Neural crest cell (in vitro differentiated cells): ENCODE measurements around the gene TCAP. TPM values are rescaled to one million over a fixed set of nuclear protein-coding genes. Genes with fewer than 3 reads are reported as not detected.

ENCODE experiments used
- DNase-seq: peaks from one replicate; pipeline ENCODE4 v3.0.0; 2021; ENCODE audit warnings: low read depth, mixed read lengths, low spot score
- H3K27ac Mint-ChIP-seq: one replicate; pipeline ENCODE4 v1.8.0; 2021; ENCODE audit warnings: mild to moderate bottlenecking, mixed read lengths; ENCODE audit not compliant: unreplicated experiment
- H3K27me3 Mint-ChIP-seq: 2 replicates; pipeline ENCODE4 v1.8.0; 2021; ENCODE audit warnings: low read depth, mild to moderate bottlenecking, mixed read lengths
- H3K36me3 Mint-ChIP-seq: 2 replicates; pipeline ENCODE4 v1.8.0; 2021; ENCODE audit warnings: low read depth, mild to moderate bottlenecking, mixed read lengths
- H3K4me1 Mint-ChIP-seq: 2 replicates; pipeline ENCODE4 v1.8.0; 2021; ENCODE audit warnings: mixed read lengths
- H3K4me3 Mint-ChIP-seq: one replicate; pipeline ENCODE4 v1.8.0; 2021; ENCODE audit warnings: mild to moderate bottlenecking, mixed read lengths
- H3K9me3 Mint-ChIP-seq: 2 replicates; pipeline ENCODE4 v1.8.0; 2021; ENCODE audit warnings: mixed read lengths
- total RNA-seq: library from RNA; stranded (reverse); gene quantifications from 2 replicates; pipeline ENCODE4 v1.2.1, GENCODE V29; 2021
- TF ChIP-seq, protein P1 (sequence below): fragments of 200-600 bp; sonication (generic); conservative IDR thresholded peaks from 2 replicates; pipeline ENCODE4 v1.5.0; 2021; ENCODE audit warnings: antibody characterized with exemption, mild to moderate bottlenecking

TCAP gene
- total RNA-seq, 1 donor from 2014 or later: 2.8 TPM

- Mint-ChIP-seq H3K27ac (no peak overlapping the region), H3K36me3 (no peaks in the 10 kb centered on the region), H3K4me3 (peak overlapping the region; percentile 94), H3K27me3 (peaks cover 7% of the 10 kb centered on the region), H3K4me1 (peaks cover 49% of the 10 kb centered on the region), H3K9me3 (no peaks in the 10 kb centered on the region)
- DNase-seq: no peak
- TF ChIP-seq, protein P1, sequence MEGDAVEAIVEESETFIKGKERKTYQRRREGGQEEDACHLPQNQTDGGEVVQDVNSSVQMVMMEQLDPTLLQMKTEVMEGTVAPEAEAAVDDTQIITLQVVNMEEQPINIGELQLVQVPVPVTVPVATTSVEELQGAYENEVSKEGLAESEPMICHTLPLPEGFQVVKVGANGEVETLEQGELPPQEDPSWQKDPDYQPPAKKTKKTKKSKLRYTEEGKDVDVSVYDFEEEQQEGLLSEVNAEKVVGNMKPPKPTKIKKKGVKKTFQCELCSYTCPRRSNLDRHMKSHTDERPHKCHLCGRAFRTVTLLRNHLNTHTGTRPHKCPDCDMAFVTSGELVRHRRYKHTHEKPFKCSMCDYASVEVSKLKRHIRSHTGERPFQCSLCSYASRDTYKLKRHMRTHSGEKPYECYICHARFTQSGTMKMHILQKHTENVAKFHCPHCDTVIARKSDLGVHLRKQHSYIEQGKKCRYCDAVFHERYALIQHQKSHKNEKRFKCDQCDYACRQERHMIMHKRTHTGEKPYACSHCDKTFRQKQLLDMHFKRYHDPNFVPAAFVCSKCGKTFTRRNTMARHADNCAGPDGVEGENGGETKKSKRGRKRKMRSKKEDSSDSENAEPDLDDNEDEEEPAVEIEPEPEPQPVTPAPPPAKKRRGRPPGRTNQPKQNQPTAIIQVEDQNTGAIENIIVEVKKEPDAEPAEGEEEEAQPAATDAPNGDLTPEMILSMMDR: no peak
Observed at GRCh38 chr17:39638317-39638716, 26.8 kb upstream of the TCAP start.

- Mint-ChIP-seq H3K36me3 (no peaks in the 10 kb centered on the region), H3K9me3 (no peaks in the 10 kb centered on the region), H3K27ac (no peak overlapping the region), H3K27me3 (peaks cover 4% of the 10 kb centered on the region), H3K4me1 (peaks cover 49% of the 10 kb centered on the region), H3K4me3 (peak overlapping the region; percentile 77)
- DNase-seq: no peak
- TF ChIP-seq, protein P1: no peak
Observed at GRCh38 chr17:39639043-39639442, 26.1 kb upstream of the TCAP start.

- H3K9me3 Mint-ChIP-seq: no peaks in the 10 kb centered on the region
- H3K4me3 Mint-ChIP-seq: peak overlapping the region; percentile 77
- H3K36me3 Mint-ChIP-seq: no peaks in the 10 kb centered on the region
- peaks cover 43% of the 10 kb centered on the region for H3K4me1 Mint-ChIP-seq
- H3K27ac Mint-ChIP-seq: peak overlapping the region; percentile 84
- DNase-seq: no peak
- H3K27me3 Mint-ChIP-seq: no peaks in the 10 kb centered on the region
- TF ChIP-seq, protein P1: no peak
Observed at GRCh38 chr17:39639566-39640458, 25.3 kb upstream of the TCAP start.

DNA sequence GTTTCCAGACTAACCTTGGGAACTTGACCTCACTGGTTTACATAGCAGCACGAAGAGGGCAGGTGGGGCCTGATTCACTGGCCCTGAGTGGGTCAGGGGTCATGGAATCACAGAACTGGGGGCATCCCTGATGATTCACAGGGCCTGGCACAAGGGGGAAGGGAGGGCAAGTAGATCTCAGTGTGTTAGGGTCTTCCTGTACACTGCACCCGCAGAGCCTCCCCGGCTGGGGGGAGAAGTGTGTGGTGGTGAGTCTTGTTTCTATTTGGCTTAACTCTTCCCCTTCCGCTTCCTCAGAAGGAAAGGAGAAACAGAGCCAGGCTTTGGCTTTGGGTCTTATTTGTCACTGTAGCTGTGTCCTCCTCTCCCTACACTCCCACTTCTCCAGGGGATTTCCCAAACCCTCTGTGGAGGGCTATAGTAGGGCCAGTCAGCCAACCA is 24.5 kb upstream of the TCAP start:
- no peaks in the 10 kb centered on the region for H3K36me3 Mint-ChIP-seq
- TF ChIP-seq, protein P1: no peak
- peaks cover 48% of the 10 kb centered on the region for H3K4me1 Mint-ChIP-seq
- H3K9me3 Mint-ChIP-seq: no peaks in the 10 kb centered on the region
- no peak for DNase-seq
- H3K4me3 Mint-ChIP-seq: peak overlapping the region; percentile 67
- H3K27ac Mint-ChIP-seq: no peak overlapping the region
- H3K27me3 Mint-ChIP-seq: no peaks in the 10 kb centered on the region

GRCh38 chr17:39641097-39641496 is 24.1 kb upstream of the TCAP start:
- H3K4me1 Mint-ChIP-seq: peaks cover 49% of the 10 kb centered on the region

More at GRCh38 chr17:39641097-39641496, 24.1 kb upstream of the TCAP start:
- DNase-seq: no peak
- no peaks in the 10 kb centered on the region for H3K27me3 Mint-ChIP-seq
- TF ChIP-seq, protein P1: no peak
- H3K36me3 Mint-ChIP-seq: no peaks in the 10 kb centered on the region
- H3K4me3 Mint-ChIP-seq: no peak overlapping the region
- no peaks in the 10 kb centered on the region for H3K9me3 Mint-ChIP-seq
- H3K27ac Mint-ChIP-seq: peak overlapping the region; percentile 19
